ENCODE data around the gene ARPC1A. TPM values are rescaled to one million over a fixed set of nuclear protein-coding genes. Genes with fewer than 3 reads are reported as not detected.
"Not testable (repeated sequence)": the region's sequence is repeated elsewhere in the genome, so short reads cannot be mapped to it uniquely, and the experiment has no call there.

Gene ARPC1A
- total RNA-seq, 6 experiments from 2014 or later = 50.0 to 78.0 (median 63.4) TPM

GRCh38 chr7:99339595-99339994 is 13.9 kb downstream of the ARPC1A start:
- ATAC-seq = no peak
- TF ChIP-seq, protein P1, sequence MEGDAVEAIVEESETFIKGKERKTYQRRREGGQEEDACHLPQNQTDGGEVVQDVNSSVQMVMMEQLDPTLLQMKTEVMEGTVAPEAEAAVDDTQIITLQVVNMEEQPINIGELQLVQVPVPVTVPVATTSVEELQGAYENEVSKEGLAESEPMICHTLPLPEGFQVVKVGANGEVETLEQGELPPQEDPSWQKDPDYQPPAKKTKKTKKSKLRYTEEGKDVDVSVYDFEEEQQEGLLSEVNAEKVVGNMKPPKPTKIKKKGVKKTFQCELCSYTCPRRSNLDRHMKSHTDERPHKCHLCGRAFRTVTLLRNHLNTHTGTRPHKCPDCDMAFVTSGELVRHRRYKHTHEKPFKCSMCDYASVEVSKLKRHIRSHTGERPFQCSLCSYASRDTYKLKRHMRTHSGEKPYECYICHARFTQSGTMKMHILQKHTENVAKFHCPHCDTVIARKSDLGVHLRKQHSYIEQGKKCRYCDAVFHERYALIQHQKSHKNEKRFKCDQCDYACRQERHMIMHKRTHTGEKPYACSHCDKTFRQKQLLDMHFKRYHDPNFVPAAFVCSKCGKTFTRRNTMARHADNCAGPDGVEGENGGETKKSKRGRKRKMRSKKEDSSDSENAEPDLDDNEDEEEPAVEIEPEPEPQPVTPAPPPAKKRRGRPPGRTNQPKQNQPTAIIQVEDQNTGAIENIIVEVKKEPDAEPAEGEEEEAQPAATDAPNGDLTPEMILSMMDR (IDR thresholded peaks at IDR 0.05) = no peak
- no peak for TF ChIP-seq POLR2A (IDR thresholded peaks at IDR 0.05)
- WGBS (ENCODE audit: insufficient coverage, low coverage, low lambda C conversion rate, missing lambda C conversion rate) = 97% methylated on average over 3 of the region's 3 CpGs

DNA sequence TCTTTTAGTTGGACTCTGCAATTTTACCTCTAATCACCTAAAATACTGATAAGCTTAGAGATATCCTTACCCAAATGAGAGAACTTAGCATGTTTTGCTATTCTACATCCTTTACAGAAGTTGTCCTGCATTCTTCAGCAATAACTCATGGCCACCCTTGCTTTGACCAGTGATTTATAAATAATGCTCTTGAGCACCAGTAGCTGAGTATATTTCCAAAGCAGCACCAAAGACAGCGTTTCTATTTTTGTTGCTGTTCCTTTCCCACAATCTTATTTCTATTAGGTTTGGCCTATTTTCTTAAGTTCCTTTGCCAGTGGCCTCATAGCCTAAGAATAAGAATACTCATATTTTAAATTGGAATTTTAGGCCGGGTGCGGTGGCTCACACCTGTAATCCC is 15.0 kb downstream of the ARPC1A start:
- intact Hi-C loops (cut with DNase I) = no loop called here
- no peak overlapping the region for H3K4me3 ChIP-seq
- ATAC-seq (no peak), DNase-seq (no peak)
- no peaks in the 10 kb centered on the region for H3K9me3 ChIP-seq
- no peaks in the 10 kb centered on the region for H3K27me3 ChIP-seq
- H3K27ac ChIP-seq = no peak overlapping the region
- H3K36me3 ChIP-seq = peaks cover 15 to 92% (median 25%) of the 10 kb centered on the region in 4 donors
- WGBS (ENCODE audit: insufficient coverage, low coverage, low lambda C conversion rate, missing lambda C conversion rate) = 86% methylated on average over 3 of the region's 3 CpGs
- TF ChIP-seq, protein P1 (IDR thresholded peaks at IDR 0.05) = no peak
- no peak for TF ChIP-seq POLR2A (IDR thresholded peaks at IDR 0.05)
- no peaks in the 10 kb centered on the region for H3K4me1 ChIP-seq

More at GRCh38 chr7:99339595-99339994, 13.9 kb downstream of the ARPC1A start:
- H3K36me3 ChIP-seq = peaks cover 15 to 94% (median 25%) of the 10 kb centered on the region in 4 donors
- no peak overlapping the region for H3K27ac ChIP-seq
- no peak for DNase-seq
- no peak overlapping the region for H3K4me3 ChIP-seq
- intact Hi-C loops (cut with DNase I) = no loop called here
- H3K27me3 ChIP-seq = no peaks in the 10 kb centered on the region
- no peaks in the 10 kb centered on the region for H3K4me1 ChIP-seq
- no peaks in the 10 kb centered on the region for H3K9me3 ChIP-seq

- no peak overlapping the region for H3K27ac ChIP-seq
- intact Hi-C loops (cut with DNase I) = no loop called here
- no peaks in the 10 kb centered on the region for H3K27me3 ChIP-seq
- H3K36me3 ChIP-seq = peaks cover 9 to 88% (median 21%) of the 10 kb centered on the region in 4 donors
- WGBS (ENCODE audit: insufficient coverage, low coverage, low lambda C conversion rate, missing lambda C conversion rate) = 83% methylated on average over 4 of the region's 13 CpGs
- DNase-seq (no peak), ATAC-seq (no peak)
- H3K4me1 ChIP-seq = no peaks in the 10 kb centered on the region
- TF ChIP-seq, protein P1 (IDR thresholded peaks at IDR 0.05) = no peak
- no peak for TF ChIP-seq POLR2A (IDR thresholded peaks at IDR 0.05)
- H3K4me3 ChIP-seq = no peak overlapping the region
- H3K9me3 ChIP-seq = no peaks in the 10 kb centered on the region
Measured at GRCh38 chr7:99344061-99344647, 18.5 kb downstream of the ARPC1A start.

DNA sequence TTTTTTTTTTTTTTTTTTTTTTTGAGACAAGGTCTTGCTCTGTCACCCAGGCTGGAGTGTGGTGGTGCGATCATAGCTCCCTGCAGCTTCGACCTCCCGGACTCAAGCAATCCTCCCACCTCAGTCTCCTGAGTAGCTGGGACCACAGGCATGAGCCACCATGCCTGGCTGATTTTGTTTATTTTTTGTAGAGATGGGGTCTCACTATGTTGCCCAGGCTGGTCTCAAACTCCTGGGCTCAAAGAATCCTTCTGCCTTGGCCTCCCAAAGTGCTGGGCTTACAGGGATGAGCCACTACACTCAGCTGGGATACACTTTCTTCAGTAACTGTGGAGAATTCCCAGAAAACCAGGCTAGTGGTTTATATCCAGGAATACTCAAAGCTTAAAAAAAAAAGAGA is 24.9 kb downstream of the ARPC1A start:
- DNase-seq; ATAC-seq; H3K27me3 ChIP-seq; H3K4me1 ChIP-seq; intact Hi-C loops (cut with DNase I); H3K4me3 ChIP-seq; H3K27ac ChIP-seq; H3K9me3 ChIP-seq: not testable (repeated sequence)
- 94% methylated on average over 3 of the region's 3 CpGs for WGBS (ENCODE audit: insufficient coverage, low coverage, low lambda C conversion rate, missing lambda C conversion rate)
- peaks cover 6 to 81% (median 28%) of the 10 kb centered on the region in 4 donors for H3K36me3 ChIP-seq

- peaks cover 6 to 82% (median 28%) of the 10 kb centered on the region in 4 donors for H3K36me3 ChIP-seq
- no peak overlapping the region for H3K4me3 ChIP-seq
- H3K4me1 ChIP-seq = peaks cover 0 to 8% (median 0%) of the 10 kb centered on the region in 4 donors
- TF ChIP-seq, protein P1 (IDR thresholded peaks at IDR 0.05) = no peak
- no peak for TF ChIP-seq POLR2A (IDR thresholded peaks at IDR 0.05)
- H3K27me3 ChIP-seq = no peaks in the 10 kb centered on the region
- DNase-seq (no peak), ATAC-seq (no peak)
- WGBS (ENCODE audit: insufficient coverage, low coverage, low lambda C conversion rate, missing lambda C conversion rate) = 93% methylated on average over 3 of the region's 5 CpGs
- H3K9me3 ChIP-seq = no peaks in the 10 kb centered on the region
- no peak overlapping the region for H3K27ac ChIP-seq
- intact Hi-C loops (cut with DNase I) = no loop called here
Measured at GRCh38 chr7:99352247-99352646, 26.5 kb downstream of the ARPC1A start.

All from right lobe of liver (tissue), 6 donors.